Activated CD4-positive, alpha-beta T cell treated with anti-CD3 and anti-CD28 coated beads, Interleukin-2, amount 50 U/mL, for 1 hour (primary cell): ENCODE data around the gene TRMT44.
"Not testable (repeated sequence)": the region's sequence is repeated elsewhere in the genome, so short reads cannot be mapped to it uniquely, and the experiment has no call there.

Source experiments
- DNase-seq: peaks from one replicate; pipeline ENCODE4 v3.0.0-alpha.2; 2020

The TRMT44 gene

GRCh38 chr4:8440492-8441311, at the start of gene TRMT44, which contains the start of gene ACOX3:
Gene TRMT44, plus strand, starts transcription at chr4:8440777. Its CDS starts 46 bp downstream, at chr4:8440823.
Gene ACOX3, minus strand, starts transcription at chr4:8440723. Its CDS starts 24,202 bp downstream, at chr4:8416521.
- DNase-seq: peak; percentile 94

DNA sequence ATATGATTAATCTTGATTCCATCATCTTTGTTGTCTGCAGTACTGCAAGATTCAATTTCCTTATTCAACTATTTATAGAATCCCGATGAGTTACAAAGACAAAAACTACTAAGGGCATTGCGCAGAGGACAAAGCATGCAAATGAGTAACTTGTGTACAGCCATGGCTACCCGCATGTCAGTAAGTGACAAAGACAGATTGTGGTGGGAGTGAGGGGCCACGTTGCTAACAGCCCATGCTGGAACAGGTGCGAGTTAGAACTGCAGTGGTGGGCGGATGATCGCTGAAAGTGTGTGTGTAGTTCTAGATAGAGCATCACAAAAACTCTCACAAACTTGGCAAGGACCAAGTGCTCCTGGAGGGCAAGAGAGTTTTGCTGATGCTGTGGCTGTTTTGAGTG, 49.5 kb upstream of the TRMT44 start:
- DNase-seq: no peak

DNA sequence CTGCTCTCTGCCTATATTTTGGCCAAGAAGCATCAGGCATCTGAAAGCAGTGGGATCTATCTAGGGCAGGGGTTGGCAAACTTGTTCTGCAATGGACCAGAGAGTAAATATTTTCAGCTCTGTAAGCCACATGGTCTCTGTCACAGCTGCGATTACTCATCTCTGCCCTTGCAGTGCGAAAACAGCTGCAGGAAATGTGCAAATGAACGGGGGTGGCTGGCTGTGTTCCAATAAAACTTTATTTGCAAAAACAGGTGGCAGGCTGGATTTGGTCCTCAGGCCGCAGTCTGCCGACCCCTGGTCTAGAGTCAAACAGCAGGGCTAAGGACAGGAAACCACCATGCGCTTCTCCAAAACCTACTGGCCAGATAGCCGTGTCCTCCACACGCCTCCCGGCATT, 48.6 kb upstream of the TRMT44 start:
- DNase-seq: no peak

DNA sequence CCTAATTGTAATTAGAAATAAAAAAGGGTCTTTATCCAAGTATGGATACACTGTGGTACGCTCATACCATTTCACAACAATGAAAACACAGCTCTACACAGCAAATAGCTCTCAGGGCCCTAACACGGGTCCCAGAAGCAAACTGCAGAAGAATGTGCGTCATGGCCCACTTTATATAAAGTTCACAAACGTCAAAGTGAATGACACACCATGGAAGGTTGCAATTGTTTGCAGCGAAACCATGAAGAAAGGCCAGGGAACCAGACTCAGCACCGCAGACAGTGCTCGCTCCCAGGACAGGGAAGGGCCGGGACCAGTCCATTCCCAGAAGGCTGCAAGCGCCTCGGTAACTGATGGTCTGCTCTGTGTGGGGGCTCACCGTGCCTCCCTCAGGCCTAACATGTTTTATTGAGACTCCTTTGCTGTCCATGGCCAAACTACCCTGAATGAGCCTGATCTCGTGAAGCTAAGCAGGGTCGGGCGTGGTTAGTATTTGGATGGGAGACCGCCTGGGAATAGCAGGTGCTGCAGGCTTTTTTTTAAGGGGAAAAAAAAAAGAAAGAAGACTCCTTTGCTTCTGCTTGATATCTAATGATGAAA, 47.9 kb upstream of the TRMT44 start:
- no peak for DNase-seq

- DNase-seq: no peak
Observed at GRCh38 chr4:8393593-8394038, 47.0 kb upstream of the TRMT44 start.

DNA sequence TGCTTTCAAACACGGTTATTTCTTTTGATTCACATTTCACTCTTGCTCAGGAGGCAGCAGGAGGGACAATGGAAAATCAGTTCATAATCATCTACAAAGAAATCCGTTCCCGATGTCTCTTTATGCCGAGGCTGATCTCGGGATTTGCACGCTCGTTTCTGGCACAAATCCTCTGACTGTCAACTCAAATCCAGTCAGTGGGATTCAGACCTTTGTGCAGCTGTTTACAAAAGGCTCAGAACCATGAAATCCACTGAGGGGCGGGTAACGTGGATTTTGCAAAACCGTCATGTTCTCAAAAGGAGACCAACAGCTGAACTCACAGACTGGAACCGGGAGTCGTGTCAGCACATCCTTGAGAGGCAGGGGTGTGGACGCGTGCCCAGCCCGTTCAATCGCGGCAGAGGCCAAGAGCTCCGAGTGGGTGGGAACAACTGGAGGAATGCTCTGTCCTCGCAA, 46.5 kb upstream of the TRMT44 start:
- no peak for DNase-seq

DNA sequence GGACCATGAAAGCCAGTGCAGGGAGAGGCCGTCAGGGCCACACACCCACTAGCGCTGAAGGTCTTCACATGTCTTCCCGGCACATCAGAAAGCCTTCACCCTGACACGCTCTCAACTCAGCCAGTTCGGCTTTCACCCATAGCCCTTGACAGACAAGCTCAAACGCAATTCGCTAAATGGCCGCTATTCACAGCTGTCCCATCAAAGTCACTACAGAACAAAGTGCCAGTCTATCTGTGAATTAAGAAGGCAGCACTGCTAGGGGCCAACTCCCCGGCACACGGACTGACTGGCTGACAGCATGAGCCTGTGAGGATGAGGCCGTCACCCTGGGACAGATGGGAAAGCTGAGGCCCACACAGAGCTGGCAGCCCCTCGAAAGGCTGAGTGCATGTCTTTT, 45.8 kb upstream of the TRMT44 start:
- DNase-seq: no peak

GRCh38 chr4:8395504-8396296, 44.9 kb upstream of the TRMT44 start:
- no peak for DNase-seq

DNA sequence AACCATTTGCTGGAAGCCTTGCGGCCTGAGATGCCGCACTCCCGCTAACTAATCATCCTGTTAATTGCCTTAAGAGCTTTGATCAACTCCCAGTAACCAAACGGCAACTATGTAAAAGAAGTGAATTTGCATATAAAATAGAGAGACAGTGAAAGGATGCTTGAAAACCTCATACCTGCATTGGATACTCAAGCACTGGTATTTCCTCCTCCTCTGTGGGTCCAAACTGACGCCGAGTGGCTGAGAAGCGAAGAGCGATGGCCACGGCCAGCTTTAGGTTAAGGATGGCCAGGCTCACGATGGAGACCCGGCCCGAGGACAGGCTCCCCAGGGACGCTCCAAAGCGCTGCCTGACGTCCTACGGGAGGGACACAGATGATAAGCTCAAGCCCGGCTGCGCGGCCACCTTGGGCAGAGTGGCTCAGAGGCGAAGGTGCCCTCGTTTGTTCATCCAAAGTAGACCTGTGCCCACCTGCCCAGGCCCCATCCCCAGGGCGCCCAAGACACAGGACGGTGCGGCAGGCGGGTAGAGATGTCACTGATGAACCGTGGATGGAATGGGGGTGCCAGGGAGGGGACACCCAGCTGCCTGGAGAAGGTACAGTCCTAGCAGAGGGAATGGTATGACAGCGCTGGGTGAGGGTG, 43.7 kb upstream of the TRMT44 start:
- DNase-seq: no peak

- no peak for DNase-seq
Observed at GRCh38 chr4:8398347-8398746, 42.2 kb upstream of the TRMT44 start.

DNA sequence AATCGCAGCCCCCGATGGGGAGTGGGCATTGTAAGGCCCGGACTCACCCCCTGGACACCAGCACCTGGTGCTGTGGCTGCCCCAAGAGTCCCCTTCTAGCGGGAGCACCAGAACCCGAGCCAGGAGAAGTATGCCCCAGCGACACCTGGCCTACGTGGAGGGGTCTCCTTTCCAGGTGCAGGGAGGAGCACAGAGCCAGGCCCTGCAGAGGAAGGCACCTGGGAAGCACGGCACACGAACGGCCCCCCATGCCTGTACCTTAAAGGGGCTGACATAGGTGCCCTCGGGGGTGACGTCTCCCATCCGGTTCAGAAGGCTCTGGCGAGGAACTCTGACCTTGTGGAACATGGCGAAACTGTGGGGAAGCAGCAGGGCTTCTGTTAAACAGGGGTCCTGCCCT, 41.3 kb upstream of the TRMT44 start:
- no peak for DNase-seq

DNA sequence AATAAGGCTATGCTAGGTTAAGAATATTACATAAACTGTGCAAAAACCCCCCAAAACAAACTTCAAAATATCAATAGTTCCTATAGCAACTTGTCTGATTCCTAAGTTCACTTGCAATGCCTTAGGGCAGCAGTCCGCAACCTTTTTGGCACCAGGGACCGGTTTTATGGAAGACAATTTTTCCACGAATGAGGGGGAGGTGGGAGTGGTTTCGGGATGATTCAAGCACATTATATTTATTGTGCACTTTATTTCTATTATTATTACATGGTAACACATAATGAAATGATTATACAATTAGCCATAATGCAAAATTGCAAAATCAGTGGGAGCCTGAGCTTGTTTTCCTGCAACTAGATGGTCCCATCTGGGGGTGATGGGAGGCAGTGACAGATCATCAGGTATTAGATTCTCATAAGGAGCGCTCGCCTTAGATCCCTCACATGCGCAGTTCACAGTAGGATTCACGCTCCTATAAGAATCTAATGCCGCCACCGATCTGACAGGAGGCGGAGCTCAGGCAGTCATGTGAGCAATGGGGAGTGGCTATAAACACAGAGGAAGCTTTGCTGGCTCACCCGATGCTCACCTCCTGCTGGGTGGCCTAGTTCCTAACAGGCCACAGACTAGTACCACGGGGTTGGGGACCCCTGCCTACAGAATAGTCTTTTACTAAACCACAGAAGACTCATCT, 39.8 kb upstream of the TRMT44 start:
- no peak for DNase-seq

GRCh38 chr4:8401665-8402064, 38.9 kb upstream of the TRMT44 start:
- no peak for DNase-seq

- no peak for DNase-seq
Observed at GRCh38 chr4:8402181-8402597, 38.4 kb upstream of the TRMT44 start.

DNA sequence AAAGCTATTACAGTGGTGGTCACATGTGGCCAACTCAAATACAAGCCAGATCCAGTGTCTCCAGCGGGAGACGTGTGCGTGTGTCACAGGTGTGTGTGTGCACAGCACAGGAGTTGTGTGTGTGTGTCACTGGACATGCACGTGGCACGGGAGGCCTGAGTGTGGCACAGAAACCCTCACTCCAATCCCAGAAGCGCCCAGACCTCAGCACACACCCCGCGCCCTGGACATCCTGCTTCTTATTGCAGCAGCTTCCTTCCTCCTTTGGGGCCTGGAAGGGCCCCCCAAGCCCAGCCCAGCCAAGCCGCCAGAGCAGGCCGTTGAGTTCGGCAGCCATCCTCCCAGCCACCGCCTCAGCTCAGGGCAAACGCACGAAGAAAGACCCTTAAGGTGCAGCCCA, 37.9 kb upstream of the TRMT44 start:
- DNase-seq: no peak

DNA sequence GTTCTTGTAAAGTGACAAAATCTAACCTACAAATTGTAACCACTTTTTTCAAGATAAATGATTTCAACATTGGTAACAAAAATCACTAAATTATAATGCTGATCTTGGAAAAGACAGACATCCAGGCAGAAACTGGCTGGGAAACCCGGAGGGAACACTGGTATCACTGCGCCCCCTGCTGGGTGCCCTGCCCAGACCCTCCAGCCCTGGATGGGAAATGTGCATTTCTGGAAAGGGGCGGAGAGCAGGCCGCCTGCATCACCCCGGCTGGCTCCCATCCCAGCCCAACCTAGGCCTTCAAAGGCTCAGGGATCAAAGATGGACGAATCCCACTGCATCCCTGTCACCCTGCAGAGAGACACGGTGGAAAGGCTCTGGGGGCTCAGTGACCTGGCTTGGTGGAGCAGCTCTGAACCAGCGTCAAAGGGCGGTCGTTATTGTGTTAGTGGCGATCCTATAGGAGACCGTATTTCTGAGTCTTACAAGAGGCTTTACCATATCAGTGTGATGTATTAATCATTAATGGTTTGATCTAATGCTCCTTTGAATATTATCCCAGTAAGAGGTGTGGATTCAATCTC, 37.3 kb upstream of the TRMT44 start:
- peak; percentile 49 for DNase-seq

GRCh38 chr4:8403976-8404375, 36.6 kb upstream of the TRMT44 start:
- no peak for DNase-seq

GRCh38 chr4:8404791-8405515, 35.6 kb upstream of the TRMT44 start:
- DNase-seq: no peak

- no peak for DNase-seq
Observed at GRCh38 chr4:8405516-8405875, 35.1 kb upstream of the TRMT44 start.

DNA sequence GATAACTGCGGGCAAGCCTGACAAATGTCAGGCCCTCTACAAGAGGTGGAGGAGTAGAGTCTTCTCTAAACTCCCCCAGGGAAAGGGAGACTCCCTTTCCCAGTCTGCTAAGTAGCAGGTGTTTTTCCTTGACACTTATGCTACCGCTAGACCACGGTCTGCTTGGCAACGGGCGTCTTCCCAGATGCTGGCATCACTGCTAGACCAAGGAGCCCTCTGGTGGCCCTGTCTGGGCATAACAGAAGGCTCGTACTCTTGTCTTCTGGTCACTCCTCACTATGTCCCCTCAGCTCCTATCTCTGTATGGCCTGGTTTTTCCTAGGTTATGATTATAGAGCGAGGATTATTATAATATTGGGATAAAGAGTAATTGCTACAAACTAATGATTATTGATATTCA, 33.7 kb upstream of the TRMT44 start:
- DNase-seq: not testable (repeated sequence)

- no peak for DNase-seq
Observed at GRCh38 chr4:8407316-8407715, 33.3 kb upstream of the TRMT44 start.
